Heart left ventricle (tissue), 16 donors: ENCODE results near the gene RBM4. TPM values are rescaled to one million over a fixed set of nuclear protein-coding genes. Genes with fewer than 3 reads are reported as not detected.

ENCODE experiments used
- ATAC-seq, 4 donors: fragments of 200-7000 bp; cut with Tn5 transposase; one replicate each; pipeline ENCODE4 v1.9.1; 2020 to 2022; ENCODE audit warnings: moderate library complexity in 4 of 4, mild to moderate bottlenecking in 3 of 4, moderate number of reproducible peaks in 1 of 4
- DNase-seq, 5 donors: peaks; one replicate each; pipeline ENCODE4 v3.0.0-alpha.2; 2020
- H3K27ac ChIP-seq, 12 donors: fragments of 200-600 bp; sonication (generic) in 4 of 12; one replicate each; pipeline versions ENCODE4 v1.5.0 to v1.8.0; 2016 to 2022; ENCODE audit warnings: mild to moderate bottlenecking in 2 of 12
- H3K27me3 ChIP-seq, 9 donors: fragments of 200-600 bp; sonication (generic) in 2 of 9; one replicate each; pipeline versions ENCODE4 v1.5.1 to v1.8.0; 2016 to 2022; ENCODE audit warnings: mild to moderate bottlenecking in 3 of 9
- H3K36me3 ChIP-seq, 9 donors: fragments of 200-600 bp; sonication (generic) in 2 of 9; one replicate each; pipeline versions ENCODE4 v1.5.0 to v1.8.0; 2018 to 2022; ENCODE audit warnings: mild to moderate bottlenecking in 2 of 9
- H3K4me1 ChIP-seq, 12 donors: fragments of 200-600 bp; sonication (generic) in 4 of 12; one replicate each; pipeline versions ENCODE4 v1.5.0 to v1.8.0; 2016 to 2022; ENCODE audit warnings: mild to moderate bottlenecking in 3 of 12
- H3K4me3 ChIP-seq, 12 donors: fragments of 200-600 bp; sonication (generic) in 4 of 12; one replicate each; pipeline versions ENCODE4 v1.5.0 to v1.8.0; 2017 to 2022; ENCODE audit warnings: mild to moderate bottlenecking in 9 of 12, moderate library complexity in 4 of 12
- H3K9me3 ChIP-seq, 12 donors: fragments of 200-600 bp; sonication (generic) in 4 of 12; one replicate each; pipeline versions ENCODE4 v1.5.0 to v1.8.0; 2016 to 2022; ENCODE audit warnings: mild to moderate bottlenecking in 1 of 12
- POLR2A ChIP-seq, 2 donors: fragments of 450-650 bp; IDR thresholded peaks; one replicate each; pipeline ENCODE4 v1.6.1; 2017; ENCODE audit warnings: antibody characterized with exemption in 2 of 2, mild to moderate bottlenecking in 2 of 2, moderate library complexity in 2 of 2
- WGBS, 4 donors: extraction: QIAGEN DNeasy Blood & Tissue Kit in 2 of 4; methylation state at CpG; one replicate each; pipeline versions ENCODE4 v1.1.5 to v1.1.7; 2013 to 2018; 5-methylcytosine and 5-hydroxymethylcytosine counted together
- intact Hi-C, 10 donors: fragments of 100-400 bp; cut with DNase I; formaldehyde crosslinking; loops; one replicate each; pipeline versions ENCODE4 v1.11.1 to v1.14.2; 2022
- polyA plus RNA-seq, 2 donors: library from polyadenylated mRNA; stranded (reverse); fragments of 200-250 nt; gene quantifications; one replicate each; pipeline ENCODE4 v1.2.3, GENCODE V29; 2013
- total RNA-seq, 9 donors: library from RNA; depleted of rRNA in 2 of 9; stranded (reverse); fragments of >200 nt in 2 of 9; fragmentation: NEBNext Ultra II Directional in 3 of 9; extraction: Animal tissue kit (Norgen Biotek cat#: 25700) in 3 of 9; gene quantifications; one replicate each; pipeline versions ENCODE4 v1.1.0 to v1.2.4, GENCODE V29; 2016 to 2023
- TF ChIP-seq, protein P1 (sequence below), 12 donors: fragments of 200-600 bp; sonication (generic) in 4 of 12; IDR thresholded peaks; one replicate each; pipeline versions ENCODE4 v1.5.0 to v1.8.0; 2018 to 2022; ENCODE audit warnings: antibody characterized with exemption in 12 of 12, mild to moderate bottlenecking in 5 of 12
- donor health status: ischemic (EF 13 %, LVEDD 7.1; RV severe dilation, severe dysfunction).
- donor health status: healthy with polysubstance abuse.
- donor health status: DM: no; HTN: yes; CAD: no.
- donor health status: DM: no; HTN: no; CAD: no.
- donor health status: ischemic (EF 25% LVEDD 6.9; RV normal size, moderate dysfunction).
- donor health status: ischemic (EF 25% LVEDD 5.7; RV mildly dilated, moderate dysfunction).
- donor health status: healthy.
- donor health status: DM: yes; HTN: yes; CAD: no.
- donor health status: ischemic (EF 35%, LVEDD 5.7; RV mildly dilated, moderate dysfunction).
- donor health status: nonischemic (EF 11% LVEDD 7.7; RV severe dilation, severe dysfunction).
- donor health status: DM: yes; HTN: yes; CAD: no.
- donor health status: PGD.
- donor health status: ischemic (EF 29% LVEDD 5.4; RV normal size, mild dysfunction).
- donor health status: nonischemic (EF 23%, LVEDD 6.1; RV moderate dilation, normal function).

RBM4 gene
- total and polyA plus RNA-seq, 11 donors = 46.4 to 89.4 (median 56.6) TPM

DNA sequence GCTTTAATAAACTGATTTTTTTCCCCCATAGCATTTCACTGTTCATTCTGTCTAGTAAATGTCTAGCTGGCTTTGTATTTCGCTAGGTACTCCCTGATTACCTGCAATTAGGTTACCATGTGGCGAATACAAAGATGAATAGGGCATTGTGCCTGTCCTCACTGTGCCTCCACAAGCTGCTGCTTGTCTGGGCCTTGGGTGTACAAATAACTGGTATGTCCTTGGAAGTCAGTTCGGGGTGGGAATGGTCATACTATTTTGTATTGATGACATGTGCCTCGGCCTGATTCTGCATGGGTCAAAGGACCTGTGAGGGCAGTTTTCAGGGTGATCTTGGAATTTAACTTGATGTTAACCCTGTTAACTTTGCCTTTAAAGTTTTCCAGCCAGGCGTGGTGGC, 11.4 kb downstream of the RBM4 start:
- peaks cover 0 to 99% (median 68%) of the 10 kb centered on the region in 9 donors for H3K36me3 ChIP-seq
- no peak overlapping the region for H3K4me3 ChIP-seq
- WGBS, 4 donors = 98 to 99% (median 99%) methylated on average over 5 of the region's 5 CpGs
- intact Hi-C loops = no loop called here
- no peaks in the 10 kb centered on the region for H3K27me3 ChIP-seq
- H3K27ac ChIP-seq = no peak overlapping the region
- ATAC-seq (no peak), DNase-seq (no peak)
- peaks cover 0 to 26% (median 18%) of the 10 kb centered on the region in 12 donors for H3K4me1 ChIP-seq
- no peaks in the 10 kb centered on the region for H3K9me3 ChIP-seq
- no peak for TF ChIP-seq POLR2A (IDR thresholded peaks at IDR 0.05)
- TF ChIP-seq, protein P1, sequence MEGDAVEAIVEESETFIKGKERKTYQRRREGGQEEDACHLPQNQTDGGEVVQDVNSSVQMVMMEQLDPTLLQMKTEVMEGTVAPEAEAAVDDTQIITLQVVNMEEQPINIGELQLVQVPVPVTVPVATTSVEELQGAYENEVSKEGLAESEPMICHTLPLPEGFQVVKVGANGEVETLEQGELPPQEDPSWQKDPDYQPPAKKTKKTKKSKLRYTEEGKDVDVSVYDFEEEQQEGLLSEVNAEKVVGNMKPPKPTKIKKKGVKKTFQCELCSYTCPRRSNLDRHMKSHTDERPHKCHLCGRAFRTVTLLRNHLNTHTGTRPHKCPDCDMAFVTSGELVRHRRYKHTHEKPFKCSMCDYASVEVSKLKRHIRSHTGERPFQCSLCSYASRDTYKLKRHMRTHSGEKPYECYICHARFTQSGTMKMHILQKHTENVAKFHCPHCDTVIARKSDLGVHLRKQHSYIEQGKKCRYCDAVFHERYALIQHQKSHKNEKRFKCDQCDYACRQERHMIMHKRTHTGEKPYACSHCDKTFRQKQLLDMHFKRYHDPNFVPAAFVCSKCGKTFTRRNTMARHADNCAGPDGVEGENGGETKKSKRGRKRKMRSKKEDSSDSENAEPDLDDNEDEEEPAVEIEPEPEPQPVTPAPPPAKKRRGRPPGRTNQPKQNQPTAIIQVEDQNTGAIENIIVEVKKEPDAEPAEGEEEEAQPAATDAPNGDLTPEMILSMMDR (IDR thresholded peaks at IDR 0.05) = no peak

DNA sequence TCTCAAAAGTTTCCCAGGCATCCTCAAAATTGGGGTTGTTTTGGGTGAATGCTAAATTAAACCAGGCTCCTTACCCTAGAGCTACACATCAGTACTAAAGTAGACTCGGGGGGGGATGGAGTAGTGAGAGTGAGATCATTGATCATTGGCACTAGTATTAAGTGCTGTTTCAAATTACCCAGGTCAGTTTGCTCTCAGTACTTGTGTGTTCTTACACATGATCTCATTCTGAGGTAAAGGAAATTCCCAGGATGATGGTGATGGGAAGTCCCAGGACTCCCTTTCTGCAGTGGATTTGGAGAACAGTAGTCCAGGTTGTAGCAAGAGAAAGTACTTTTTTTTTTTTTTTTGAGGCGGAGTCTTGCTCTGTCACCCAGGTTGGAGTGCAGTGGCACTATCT, 12.5 kb downstream of the RBM4 start:
- 87 to 96% (median 93%) methylated on average over 2 of the region's 2 CpGs for WGBS, 4 donors
- Histone ChIP-seq H3K4me3 (no peak overlapping the region), H3K9me3 (no peaks in the 10 kb centered on the region), H3K4me1 (peaks cover 0 to 15% (median 7%) of the 10 kb centered on the region in 12 donors), H3K27me3 (no peaks in the 10 kb centered on the region), H3K36me3 (peaks cover 0 to 89% (median 57%) of the 10 kb centered on the region in 9 donors), H3K27ac (no peak overlapping the region)
- intact Hi-C loops = no loop called here
- TF ChIP-seq POLR2A (IDR thresholded peaks at IDR 0.05) = no peak
- TF ChIP-seq, protein P1 (IDR thresholded peaks at IDR 0.05) = no peak
- ATAC-seq = no peak
- no peak for DNase-seq

DNA sequence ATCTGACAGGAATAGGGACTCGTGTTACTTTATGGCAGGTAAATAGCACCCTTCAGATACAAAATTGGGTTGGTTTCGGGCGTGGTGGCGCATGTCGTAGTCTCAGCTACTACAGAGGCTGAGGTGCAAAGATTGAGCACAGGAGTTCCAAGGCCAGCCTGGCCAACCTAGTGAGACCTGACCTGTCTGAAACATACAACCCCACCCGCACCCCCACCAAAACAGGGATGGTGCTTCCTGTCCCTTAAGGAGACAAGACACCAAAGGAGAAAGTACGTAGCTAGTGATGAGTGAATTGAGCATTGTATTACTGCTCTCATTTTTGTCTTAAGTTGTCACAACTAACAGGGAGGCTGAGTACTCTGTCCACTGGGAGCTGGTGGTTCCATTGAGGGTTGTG, 14.1 kb downstream of the RBM4 start:
- 88 to 97% (median 95%) methylated on average over 7 of the region's 7 CpGs for WGBS, 4 donors
- intact Hi-C loops = no loop called here
- DNase-seq (no peak), ATAC-seq (peak in 1 of 4 donors; percentile 31)
- H3K9me3 ChIP-seq = no peaks in the 10 kb centered on the region
- H3K4me1 ChIP-seq = no peaks in the 10 kb centered on the region
- H3K36me3 ChIP-seq = peaks cover 0 to 88% (median 47%) of the 10 kb centered on the region in 9 donors
- no peak for TF ChIP-seq POLR2A (IDR thresholded peaks at IDR 0.05)
- TF ChIP-seq, protein P1 (IDR thresholded peaks at IDR 0.05) = no peak
- H3K4me3 ChIP-seq = no peak overlapping the region
- H3K27ac ChIP-seq = no peak overlapping the region
- no peaks in the 10 kb centered on the region for H3K27me3 ChIP-seq

DNA sequence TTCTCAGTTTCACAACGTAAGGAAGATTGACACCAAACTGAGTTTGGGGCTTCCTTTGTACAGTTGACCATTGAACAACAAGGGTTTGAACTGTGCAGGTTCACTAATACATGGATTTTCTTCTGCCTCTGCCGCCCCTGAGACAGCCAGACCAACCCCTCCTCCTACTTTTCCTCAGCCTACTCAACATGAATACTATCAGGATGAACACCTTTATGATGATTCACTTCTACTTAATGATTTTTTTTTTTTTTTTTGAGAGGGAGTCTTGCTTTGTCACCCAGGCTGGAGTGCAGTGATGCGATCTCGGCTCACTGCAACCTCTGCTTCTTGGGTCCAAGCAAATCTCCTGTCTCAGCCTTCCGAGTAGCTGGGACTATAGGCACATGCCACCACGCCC, 14.6 kb downstream of the RBM4 start:
- ATAC-seq (no peak), DNase-seq (no peak)
- Histone ChIP-seq H3K36me3 (peaks cover 0 to 88% (median 47%) of the 10 kb centered on the region in 9 donors), H3K4me1 (no peaks in the 10 kb centered on the region), H3K27ac (no peak overlapping the region), H3K4me3 (no peak overlapping the region), H3K9me3 (no peaks in the 10 kb centered on the region), H3K27me3 (no peaks in the 10 kb centered on the region)
- intact Hi-C loops = no loop called here
- WGBS, 4 donors = 87 to 90% (median 89%) methylated on average over 6 of the region's 6 CpGs
- TF ChIP-seq, protein P1 (IDR thresholded peaks at IDR 0.05) = no peak
- TF ChIP-seq POLR2A (IDR thresholded peaks at IDR 0.05) = no peak
